ENCODE data around the gene SLN.

GRCh38 chr11:107736546-107736945, 24.7 kb upstream of the SLN start:
- TF ChIP-seq SUZ12 (IDR thresholded peaks at IDR 0.05; ENCODE audit: extremely low read depth, insufficient read depth, insufficient read length) = no peak
- TF ChIP-seq ZNF274 (IDR thresholded peaks at IDR 0.05; ENCODE audit: low read depth, low read length) = no peak

Data from NT2/D1 (cell line).